HL-60 (cell line): ENCODE data around the gene VENTX.

Source experiments
- CTCF ChIP-seq: IDR thresholded peaks from one replicate; pipeline ENCODE4 v1.5.1; 2011; ENCODE audit warnings: low read length, control low read depth, inconsistent platforms; ENCODE audit not compliant: insufficient read depth
- GABPA ChIP-seq: IDR thresholded peaks from 2 replicates; pipeline ENCODE4 v1.6.1; 2012; ENCODE audit warnings: low read depth
- POLR2AphosphoS5 ChIP-seq: IDR thresholded peaks from 2 replicates; pipeline ENCODE4 v1.6.1; 2012; ENCODE audit warnings: low read depth
- REST ChIP-seq: IDR thresholded peaks from 2 replicates; pipeline ENCODE4 v1.6.1; 2012; ENCODE audit warnings: low read depth; ENCODE audit not compliant: insufficient replicate concordance

- TF ChIP-seq CTCF: no peak
- no peak for TF ChIP-seq POLR2AphosphoS5
- no peak for TF ChIP-seq GABPA
- no peak for TF ChIP-seq REST
These were observed 34.1 kb downstream of the VENTX start for GRCh38 chr10:133271521-133272300.
